ENCODE data around the gene LIMS2. TPM values are rescaled to one million over a fixed set of nuclear protein-coding genes. Genes with fewer than 3 reads are reported as not detected.

Gene LIMS2, protein sequence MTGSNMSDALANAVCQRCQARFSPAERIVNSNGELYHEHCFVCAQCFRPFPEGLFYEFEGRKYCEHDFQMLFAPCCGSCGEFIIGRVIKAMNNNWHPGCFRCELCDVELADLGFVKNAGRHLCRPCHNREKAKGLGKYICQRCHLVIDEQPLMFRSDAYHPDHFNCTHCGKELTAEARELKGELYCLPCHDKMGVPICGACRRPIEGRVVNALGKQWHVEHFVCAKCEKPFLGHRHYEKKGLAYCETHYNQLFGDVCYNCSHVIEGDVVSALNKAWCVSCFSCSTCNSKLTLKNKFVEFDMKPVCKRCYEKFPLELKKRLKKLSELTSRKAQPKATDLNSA
- total RNA-seq (100 to 1,000 TPM; 163 to 224 (median 209) TPM), polyA plus RNA-seq (178 TPM)
- long read RNA-seq, donor 1, transcript LIMS2-204 (6 exons, 1,678 nt) = minor isoform, 9 of 437 reads
- long read RNA-seq, donor 1, transcript LIMS2-202 (10 exons, 2,045 nt) = major isoform, 262 of 437 reads
- long read RNA-seq, donor 1, transcript LIMS2-217 (11 exons, 1,730 nt) = minor isoform, 6 of 437 reads
- long read RNA-seq, donor 1, transcript LIMS2-208 (10 exons, 2,335 nt) = minor isoform, 9 of 437 reads
- long read RNA-seq, donor 1, partial matches to known transcripts = 41 of 437 reads
- long read RNA-seq, donor 1, other reads (novel, unspliced or antisense) = 106 of 437 reads
- long read RNA-seq, donor 2, transcript LIMS2-202 (10 exons, 2,045 nt) = major isoform, 97 of 162 reads
- long read RNA-seq, donor 2, partial matches to known transcripts = 18 of 162 reads
- long read RNA-seq, donor 2, other reads (novel, unspliced or antisense) = 32 of 162 reads
- long read RNA-seq, donor 3, transcript LIMS2-202 (10 exons, 2,045 nt) = major isoform, 197 of 370 reads
- long read RNA-seq, donor 3, transcript LIMS2-217 (11 exons, 1,730 nt) = minor isoform, 5 of 370 reads
- long read RNA-seq, donor 3, transcript LIMS2-204 (6 exons, 1,678 nt) = minor isoform, 6 of 370 reads
- long read RNA-seq, donor 3, partial matches to known transcripts = 50 of 370 reads
- long read RNA-seq, donor 3, other reads (novel, unspliced or antisense) = 108 of 370 reads
- long read RNA-seq, donor 4, transcript LIMS2-217 (11 exons, 1,730 nt) = minor isoform, 6 of 190 reads
- long read RNA-seq, donor 4, transcript LIMS2-204 (6 exons, 1,678 nt) = minor isoform, 11 of 190 reads
- long read RNA-seq, donor 4, transcript LIMS2-202 (10 exons, 2,045 nt) = major isoform, 105 of 190 reads
- long read RNA-seq, donor 4, partial matches to known transcripts = 20 of 190 reads
- long read RNA-seq, donor 4, other reads (novel, unspliced or antisense) = 41 of 190 reads

DNA sequence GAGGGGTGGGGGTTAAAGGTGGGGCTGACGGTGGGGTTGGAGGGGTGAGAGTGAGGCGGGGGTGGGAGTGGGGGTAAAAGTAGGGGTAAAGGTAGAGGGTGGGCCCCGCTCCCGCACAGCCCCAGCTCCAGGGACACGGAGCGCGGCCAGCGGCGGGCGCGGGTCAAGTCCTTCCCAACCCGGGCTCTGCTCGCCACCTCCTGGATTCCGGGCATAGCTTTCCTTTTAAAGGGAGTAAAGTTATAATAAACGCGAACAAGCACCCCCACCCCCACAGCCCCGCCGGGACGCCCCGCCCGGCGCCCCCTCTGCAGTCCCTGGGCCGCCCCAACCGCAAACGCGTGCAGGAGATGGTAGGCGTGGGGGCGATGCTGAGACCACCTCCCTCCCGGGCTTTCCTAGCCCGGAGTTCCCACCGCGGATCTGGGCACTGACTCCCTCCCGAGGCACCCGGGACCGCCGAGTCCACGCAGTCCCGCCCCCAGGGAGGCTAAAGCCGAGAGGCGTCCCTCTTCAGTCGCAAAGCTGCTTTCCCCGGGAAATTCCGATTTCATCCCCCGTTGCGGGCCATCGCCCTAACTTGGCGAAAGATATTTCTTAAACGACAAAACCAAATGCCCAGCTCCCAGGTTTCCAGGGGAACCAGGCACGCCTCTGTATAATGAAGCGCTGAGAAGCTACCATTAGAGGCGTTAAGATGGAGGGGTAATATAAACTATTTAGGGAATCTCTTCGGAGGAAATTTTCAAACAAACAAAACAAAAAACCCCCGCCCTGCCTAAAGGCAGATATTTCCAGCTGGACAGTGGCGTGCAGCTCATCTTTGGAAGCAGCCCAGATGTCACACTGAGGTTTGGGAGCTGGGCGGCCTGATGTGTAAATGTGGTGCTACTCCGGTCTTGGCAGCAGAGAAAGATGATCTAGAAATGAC, at the start of gene LIMS2:
TSS of gene LIMS2 (minus strand) at position 200 of the 931 bp plus-strand sequence. CDS start 506 bp downstream, outside the sequence.
- Histone ChIP-seq H3K9me3 (ENCODE audit: control insufficient read depth, low read length) (no peaks in the 10 kb centered on the region), H3K4me1 (ENCODE audit: control insufficient read depth, insufficient read depth, low read length) (peaks cover 7% of the 10 kb centered on the region), H3K27ac (ENCODE audit: low read length) (peak within 1 kb of the TSS; percentile 94), H3K27me3 (ENCODE audit: control insufficient read depth, insufficient read depth) (no peaks in the 10 kb centered on the region), H3K4me3 (ENCODE audit: low read length) (peak within 1 kb of the TSS; percentile 77)
- intact Hi-C loops (cut with DNase I) = no loop called here
- DNase-seq = peak in 2 of 3 donors; percentile 81 to 85
- ATAC-seq = peak; percentile 53 to 58
- WGBS = 2% methylated on average over 56 of the region's 56 CpGs

DNA sequence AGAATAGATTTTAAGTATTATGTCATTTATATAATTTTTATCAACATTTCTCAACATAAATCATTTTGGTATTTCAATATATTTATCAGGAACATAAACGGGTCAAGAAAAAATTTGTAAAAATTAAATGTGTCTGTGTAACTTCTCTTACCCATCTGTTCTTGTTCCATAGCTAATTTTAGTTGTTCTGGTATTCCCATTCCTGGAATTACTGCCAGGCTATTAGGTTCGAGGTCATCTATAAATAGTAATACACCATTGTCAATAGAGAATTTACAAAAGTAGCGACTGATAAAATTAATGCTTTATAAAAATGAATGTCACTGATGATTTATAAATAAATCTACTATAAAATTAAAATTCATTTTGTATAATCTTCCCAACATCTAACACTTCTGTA, 47.5 kb upstream of the LIMS2 start:
- Histone ChIP-seq H3K4me3 (ENCODE audit: low read length) (no peak overlapping the region), H3K9me3 (ENCODE audit: control insufficient read depth, low read length) (no peaks in the 10 kb centered on the region), H3K27ac (ENCODE audit: low read length) (no peak overlapping the region), H3K4me1 (ENCODE audit: control insufficient read depth, insufficient read depth, low read length) (peaks cover 2% of the 10 kb centered on the region), H3K27me3 (ENCODE audit: control insufficient read depth, insufficient read depth) (no peaks in the 10 kb centered on the region)
- ATAC-seq = peak in 1 of 2 donors; percentile 52
- no peak for DNase-seq
- intact Hi-C loops (cut with DNase I) = no loop called here
- 70% methylated on average over 3 of the region's 3 CpGs for WGBS

- intact Hi-C loops (cut with DNase I) = no loop called here
- no peaks in the 10 kb centered on the region for H3K9me3 ChIP-seq (ENCODE audit: control insufficient read depth, low read length)
- H3K4me3 ChIP-seq (ENCODE audit: low read length) = no peak overlapping the region
- 94% methylated on average over 2 of the region's 2 CpGs for WGBS
- no peak overlapping the region for H3K27ac ChIP-seq (ENCODE audit: low read length)
- no peaks in the 10 kb centered on the region for H3K27me3 ChIP-seq (ENCODE audit: control insufficient read depth, insufficient read depth)
- peaks cover 2% of the 10 kb centered on the region for H3K4me1 ChIP-seq (ENCODE audit: control insufficient read depth, insufficient read depth, low read length)
- DNase-seq (no peak), ATAC-seq (no peak)
Observed at GRCh38 chr2:127721978-127722355, 46.6 kb upstream of the LIMS2 start.

DNA sequence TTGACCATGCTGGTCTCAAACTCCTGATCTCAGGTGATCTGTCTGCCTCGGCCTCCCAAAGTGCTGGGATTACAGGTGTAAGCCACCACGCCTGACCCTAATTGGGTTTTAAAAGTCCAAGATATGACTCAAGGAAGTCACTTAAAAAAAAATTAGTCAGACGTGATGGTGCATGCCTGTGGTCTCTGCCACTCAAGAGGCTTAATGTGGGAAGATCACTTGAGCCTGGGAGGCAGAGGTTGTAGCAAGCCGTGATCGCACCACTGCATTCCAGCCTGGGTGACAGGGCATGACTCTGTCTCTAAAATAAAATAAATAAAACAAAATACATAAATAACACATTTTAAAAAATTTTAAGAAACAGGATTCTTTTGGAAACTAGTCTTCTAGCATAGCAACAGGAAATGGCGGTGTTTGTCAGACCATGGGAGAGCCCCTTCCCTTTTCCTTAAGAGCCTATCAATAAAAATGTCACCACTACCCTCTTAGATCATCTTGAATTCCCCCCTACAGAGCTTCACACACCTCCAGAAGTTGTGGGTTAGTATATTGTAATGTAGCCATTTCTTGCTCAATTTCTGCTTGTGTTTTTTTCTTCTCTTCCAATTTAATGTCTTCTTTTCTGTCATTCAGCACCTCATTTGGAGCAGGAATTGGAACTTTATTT, 46.1 kb upstream of the LIMS2 start:
- H3K27me3 ChIP-seq (ENCODE audit: control insufficient read depth, insufficient read depth) = no peaks in the 10 kb centered on the region
- H3K9me3 ChIP-seq (ENCODE audit: control insufficient read depth, low read length) = no peaks in the 10 kb centered on the region
- no peak overlapping the region for H3K27ac ChIP-seq (ENCODE audit: low read length)
- no peak overlapping the region for H3K4me3 ChIP-seq (ENCODE audit: low read length)
- WGBS = 85% methylated on average over 6 of the region's 6 CpGs
- ATAC-seq (no peak), DNase-seq (no peak)
- intact Hi-C loops (cut with DNase I) = no loop called here
- H3K4me1 ChIP-seq (ENCODE audit: control insufficient read depth, insufficient read depth, low read length) = peaks cover 2% of the 10 kb centered on the region

DNA sequence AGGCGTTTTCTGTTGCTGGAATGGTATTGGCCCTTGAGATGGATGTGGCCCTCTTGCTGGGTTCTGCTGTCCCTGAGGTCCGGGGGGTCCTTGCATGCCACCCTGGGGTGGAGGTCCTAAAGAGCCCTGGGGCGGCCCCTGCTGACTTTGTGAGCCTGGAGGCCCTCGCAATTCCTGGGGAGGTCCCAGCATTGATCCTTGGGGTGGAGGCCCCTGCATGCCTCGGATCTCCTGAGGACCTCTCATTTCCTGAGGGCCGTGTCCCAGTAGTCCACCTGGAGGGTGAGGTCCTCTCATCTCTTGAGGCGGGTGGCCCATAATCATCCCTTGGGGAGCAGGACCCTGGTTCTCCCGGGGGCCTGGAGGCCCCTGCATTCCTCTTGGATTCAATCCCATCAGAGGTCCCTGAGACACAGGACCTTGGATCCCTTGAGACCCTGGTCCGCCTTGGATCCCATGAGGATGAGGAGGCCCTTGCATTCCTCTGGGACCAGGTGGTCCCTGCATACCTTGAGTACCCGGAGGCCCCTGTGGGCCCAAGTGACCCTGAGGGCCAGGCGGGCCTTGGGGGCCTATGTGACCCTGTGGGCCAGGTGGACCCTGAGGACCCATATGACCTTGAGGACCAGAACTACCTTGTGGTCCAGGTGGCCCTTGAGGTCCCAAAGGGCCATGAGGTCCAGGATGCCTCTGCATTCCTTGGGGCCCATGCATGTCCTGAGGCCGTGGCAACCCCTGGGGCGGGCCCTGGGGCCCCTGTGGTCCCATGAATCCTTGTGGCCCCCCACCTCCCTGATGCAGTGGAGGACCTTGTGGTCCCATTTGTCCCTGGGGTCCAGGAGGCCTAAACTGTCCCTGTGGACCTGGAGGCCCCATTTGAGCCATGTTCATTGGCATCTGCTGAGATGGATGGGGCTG, 44.2 kb upstream of the LIMS2 start:
- H3K27ac ChIP-seq (ENCODE audit: low read length) = no peak overlapping the region
- intact Hi-C loops (cut with DNase I) = no loop called here
- WGBS = 96% methylated on average over 13 of the region's 13 CpGs
- ATAC-seq (peak; percentile 26 to 44), DNase-seq (peak in 1 of 3 donors; percentile 56)
- no peak overlapping the region for H3K4me3 ChIP-seq (ENCODE audit: low read length)
- H3K9me3 ChIP-seq (ENCODE audit: control insufficient read depth, low read length) = no peaks in the 10 kb centered on the region
- H3K27me3 ChIP-seq (ENCODE audit: control insufficient read depth, insufficient read depth) = no peaks in the 10 kb centered on the region
- peaks cover 2% of the 10 kb centered on the region for H3K4me1 ChIP-seq (ENCODE audit: control insufficient read depth, insufficient read depth, low read length)

GRCh38 chr2:127718271-127718670, 42.9 kb upstream of the LIMS2 start:
- Histone ChIP-seq H3K4me3 (ENCODE audit: low read length) (no peak overlapping the region), H3K27me3 (ENCODE audit: control insufficient read depth, insufficient read depth) (no peaks in the 10 kb centered on the region), H3K4me1 (ENCODE audit: control insufficient read depth, insufficient read depth, low read length) (no peaks in the 10 kb centered on the region), H3K9me3 (ENCODE audit: control insufficient read depth, low read length) (no peaks in the 10 kb centered on the region), H3K27ac (ENCODE audit: low read length) (no peak overlapping the region)
- WGBS = 94% methylated on average over 4 of the region's 4 CpGs
- intact Hi-C loops (cut with DNase I) = no loop called here
- DNase-seq (no peak), ATAC-seq (no peak)

- Histone ChIP-seq H3K9me3 (ENCODE audit: control insufficient read depth, low read length) (no peaks in the 10 kb centered on the region), H3K27me3 (ENCODE audit: control insufficient read depth, insufficient read depth) (no peaks in the 10 kb centered on the region), H3K4me3 (ENCODE audit: low read length) (no peak overlapping the region), H3K27ac (ENCODE audit: low read length) (no peak overlapping the region), H3K4me1 (ENCODE audit: control insufficient read depth, insufficient read depth, low read length) (no peaks in the 10 kb centered on the region)
- 87% methylated on average over 14 of the region's 14 CpGs for WGBS
- no peak for ATAC-seq
- DNase-seq = no peak
- intact Hi-C loops (cut with DNase I) = no loop called here
Observed at GRCh38 chr2:127715778-127716449, 40.6 kb upstream of the LIMS2 start.

- Histone ChIP-seq H3K27me3 (ENCODE audit: control insufficient read depth, insufficient read depth) (no peaks in the 10 kb centered on the region), H3K27ac (ENCODE audit: low read length) (no peak overlapping the region), H3K4me1 (ENCODE audit: control insufficient read depth, insufficient read depth, low read length) (no peaks in the 10 kb centered on the region), H3K9me3 (ENCODE audit: control insufficient read depth, low read length) (no peaks in the 10 kb centered on the region), H3K4me3 (ENCODE audit: low read length) (no peak overlapping the region)
- intact Hi-C loops (cut with DNase I) = no loop called here
- WGBS = 93% methylated on average over 25 of the region's 25 CpGs
- DNase-seq (no peak), ATAC-seq (peak; percentile 22 to 39)
Observed at GRCh38 chr2:127713562-127713961, 38.2 kb upstream of the LIMS2 start.
